Right lobe of liver (tissue), 6 donors: Measurements from ENCODE around the gene NECTIN4. TPM values are rescaled to one million over a fixed set of nuclear protein-coding genes. Genes with fewer than 3 reads are reported as not detected.

Experiments used
- ATAC-seq, 4 donors: fragments of 200-7000 bp; cut with Tn5 transposase; one replicate each; pipeline ENCODE4 v1.9.1; 2020; ENCODE audit warnings: mild to moderate bottlenecking in 4 of 4, moderate library complexity in 4 of 4
- DNase-seq, 3 donors: peaks; one replicate each; pipeline ENCODE4 v3.0.0-alpha.2; 2020
- H3K27ac ChIP-seq, 3 donors: fragments of 200-600 bp; one replicate each; pipeline ENCODE4 v1.8.0; 2022
- H3K27me3 ChIP-seq, 2 donors: fragments of 200-600 bp; one replicate each; pipeline ENCODE4 v1.8.0; 2022
- H3K36me3 ChIP-seq, 4 donors: fragments of 200-600 bp; sonication (generic) in 1 of 4; one replicate each; pipeline versions ENCODE4 v1.5.1 to v1.8.0; 2017 to 2022; ENCODE audit warnings: control low read depth in 1 of 4
- H3K4me1 ChIP-seq, 4 donors: fragments of 200-600 bp; sonication (generic) in 1 of 4; one replicate each; pipeline versions ENCODE4 v1.5.1 to v1.8.0; 2017 to 2022; ENCODE audit warnings: control low read depth in 1 of 4
- H3K4me3 ChIP-seq, 3 donors: fragments of 200-600 bp; one replicate each; pipeline ENCODE4 v1.8.0; 2022
- H3K9me3 ChIP-seq, 4 donors: fragments of 200-600 bp; sonication (generic) in 1 of 4; one replicate each; pipeline versions ENCODE4 v1.5.1 to v1.8.0; 2017 to 2022; ENCODE audit warnings: control low read depth in 1 of 4
- POLR2A ChIP-seq: fragments of 450-650 bp; IDR thresholded peaks from one replicate; pipeline ENCODE4 v1.6.1; 2017; ENCODE audit warnings: antibody characterized with exemption, mild to moderate bottlenecking
- WGBS: methylation state at CpG from one replicate; pipeline ENCODE4 v1.1.6; 2018; ENCODE audit warnings: low coverage, low lambda C conversion rate; ENCODE audit not compliant: insufficient coverage; ENCODE audit errors: missing lambda C conversion rate; 5-methylcytosine and 5-hydroxymethylcytosine counted together
- intact Hi-C, 2 donors: fragments of 100-400 bp; cut with DNase I; formaldehyde crosslinking; loops; one replicate each; pipeline versions ENCODE4 v1.11.2 to v1.14.1; 2022
- total RNA-seq, 6 experiments: library from RNA; depleted of rRNA in 2 of 6; stranded (reverse); fragments of >200 nt in 2 of 6; fragmentation: NEBNext Ultra II Directional in 3 of 6; extraction: Animal tissue kit (Norgen Biotek cat#: 25700) in 3 of 6; gene quantifications; one replicate each; pipeline versions ENCODE4 v1.1.0 to v1.2.4, GENCODE V29; 2016 to 2023
- TF ChIP-seq, protein P1 (sequence below), 4 donors: fragments of 200-600 bp in 3 of 4; fragments of 450-650 bp in 1 of 4; IDR thresholded peaks; one replicate each; pipeline versions ENCODE4 v1.5.1 to v1.8.0; 2016 to 2022; ENCODE audit warnings: antibody characterized with exemption in 4 of 4, mild to moderate bottlenecking in 2 of 4
- donor health status: DM: no; HTN: yes; CAD: no.
- donor health status: DM: no; HTN: no; CAD: no.
- donor health status: DM: no; HTN: no; CAD: no.
- donor health status: DM: no; HTN: yes; CAD: no.
- donor health status: DM: no; HTN: yes; CAD: no.

NECTIN4 gene
- total RNA-seq, 6 experiments from 2014 or later: not detected

DNA sequence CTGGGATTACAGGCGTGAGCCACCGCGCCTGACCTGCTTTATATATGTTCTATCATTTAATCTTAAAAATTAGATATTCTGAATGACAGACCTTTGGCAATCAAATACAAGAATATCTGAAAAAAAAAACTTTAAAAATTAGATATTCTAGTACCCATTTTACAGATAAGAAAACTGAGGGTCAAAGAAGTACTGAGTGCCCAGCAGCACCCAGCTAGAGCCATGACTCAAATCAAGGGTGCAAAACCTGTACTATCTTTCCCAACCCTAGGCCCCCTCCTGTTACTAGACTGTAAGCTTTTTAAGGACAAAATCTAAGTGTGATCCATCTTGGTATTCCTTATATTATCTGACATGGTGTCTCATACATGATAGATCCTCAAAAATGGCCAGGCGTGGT lies 27.9 kb downstream of the NECTIN4 start:
- intact Hi-C loops: no loop called here
- Histone ChIP-seq H3K9me3 (no peaks in the 10 kb centered on the region), H3K4me3 (no peak overlapping the region), H3K4me1 (no peaks in the 10 kb centered on the region), H3K27ac (no peak overlapping the region), H3K36me3 (no peaks in the 10 kb centered on the region), H3K27me3 (no peaks in the 10 kb centered on the region)
- ATAC-seq (no peak), DNase-seq (no peak)
- TF ChIP-seq POLR2A: no peak
- TF ChIP-seq, protein P1, sequence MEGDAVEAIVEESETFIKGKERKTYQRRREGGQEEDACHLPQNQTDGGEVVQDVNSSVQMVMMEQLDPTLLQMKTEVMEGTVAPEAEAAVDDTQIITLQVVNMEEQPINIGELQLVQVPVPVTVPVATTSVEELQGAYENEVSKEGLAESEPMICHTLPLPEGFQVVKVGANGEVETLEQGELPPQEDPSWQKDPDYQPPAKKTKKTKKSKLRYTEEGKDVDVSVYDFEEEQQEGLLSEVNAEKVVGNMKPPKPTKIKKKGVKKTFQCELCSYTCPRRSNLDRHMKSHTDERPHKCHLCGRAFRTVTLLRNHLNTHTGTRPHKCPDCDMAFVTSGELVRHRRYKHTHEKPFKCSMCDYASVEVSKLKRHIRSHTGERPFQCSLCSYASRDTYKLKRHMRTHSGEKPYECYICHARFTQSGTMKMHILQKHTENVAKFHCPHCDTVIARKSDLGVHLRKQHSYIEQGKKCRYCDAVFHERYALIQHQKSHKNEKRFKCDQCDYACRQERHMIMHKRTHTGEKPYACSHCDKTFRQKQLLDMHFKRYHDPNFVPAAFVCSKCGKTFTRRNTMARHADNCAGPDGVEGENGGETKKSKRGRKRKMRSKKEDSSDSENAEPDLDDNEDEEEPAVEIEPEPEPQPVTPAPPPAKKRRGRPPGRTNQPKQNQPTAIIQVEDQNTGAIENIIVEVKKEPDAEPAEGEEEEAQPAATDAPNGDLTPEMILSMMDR (IDR thresholded peaks at IDR 0.05): no peak
- 88% methylated on average over 4 of the region's 4 CpGs for WGBS

DNA sequence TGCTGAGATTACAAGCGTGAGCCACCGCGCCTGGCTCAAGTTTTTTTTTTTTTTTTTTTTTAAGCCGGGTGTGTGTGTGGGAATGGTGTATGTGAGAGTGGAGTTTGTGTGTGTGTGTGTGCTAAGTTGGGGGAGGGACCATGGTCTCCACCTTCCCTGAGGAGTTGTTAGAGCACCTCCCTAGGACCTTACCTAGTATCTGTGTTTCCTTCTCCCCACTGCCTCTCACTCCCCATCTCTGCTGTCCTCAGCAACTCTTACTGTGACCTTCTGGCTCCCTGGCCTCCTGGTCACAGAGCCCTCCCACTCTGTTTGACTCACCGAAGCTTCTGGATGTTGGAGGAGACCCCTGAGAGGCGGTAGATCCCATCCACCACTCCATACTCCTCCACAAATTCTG lies 30.1 kb downstream of the NECTIN4 start:
- Histone ChIP-seq H3K36me3 (no peaks in the 10 kb centered on the region), H3K4me3 (no peak overlapping the region), H3K9me3 (no peaks in the 10 kb centered on the region), H3K27ac (no peak overlapping the region), H3K27me3 (no peaks in the 10 kb centered on the region), H3K4me1 (no peaks in the 10 kb centered on the region)
- ATAC-seq (no peak), DNase-seq (no peak)
- intact Hi-C loops: no loop called here
- WGBS: 77% methylated on average over 6 of the region's 6 CpGs
- no peak for TF ChIP-seq POLR2A
- TF ChIP-seq, protein P1 (IDR thresholded peaks at IDR 0.05): no peak

DNA sequence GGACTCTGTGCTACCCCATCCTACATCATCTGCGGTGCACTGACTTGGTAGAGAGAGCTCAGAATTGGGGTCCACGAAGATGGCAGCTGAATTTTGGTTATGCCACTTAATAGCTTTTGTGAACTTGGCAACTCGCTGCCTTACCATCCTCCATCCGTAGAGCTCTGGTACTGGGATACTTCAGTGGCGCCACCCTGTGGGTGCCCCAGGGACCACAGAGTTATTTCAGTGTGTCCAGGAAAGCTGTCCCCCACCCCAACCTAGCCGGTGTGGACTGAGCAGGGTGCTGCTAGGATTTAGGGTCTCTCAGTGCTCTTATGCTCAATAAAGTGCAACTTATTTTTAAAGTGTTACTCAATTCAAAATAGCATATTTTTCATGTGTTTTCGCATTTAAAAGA lies 34.6 kb downstream of the NECTIN4 start:
- TF ChIP-seq, protein P1 (IDR thresholded peaks at IDR 0.05): peak in 1 of 4 donors; percentile 17
- no peak for TF ChIP-seq POLR2A
- WGBS: 65% methylated on average over 2 of the region's 7 CpGs
- H3K36me3 ChIP-seq: no peaks in the 10 kb centered on the region
- H3K4me3 ChIP-seq: no peak overlapping the region
- DNase-seq (no peak), ATAC-seq (no peak)
- no peaks in the 10 kb centered on the region for H3K4me1 ChIP-seq
- H3K9me3 ChIP-seq: no peaks in the 10 kb centered on the region
- H3K27me3 ChIP-seq: no peaks in the 10 kb centered on the region
- intact Hi-C loops: no loop called here
- no peak overlapping the region for H3K27ac ChIP-seq

DNA sequence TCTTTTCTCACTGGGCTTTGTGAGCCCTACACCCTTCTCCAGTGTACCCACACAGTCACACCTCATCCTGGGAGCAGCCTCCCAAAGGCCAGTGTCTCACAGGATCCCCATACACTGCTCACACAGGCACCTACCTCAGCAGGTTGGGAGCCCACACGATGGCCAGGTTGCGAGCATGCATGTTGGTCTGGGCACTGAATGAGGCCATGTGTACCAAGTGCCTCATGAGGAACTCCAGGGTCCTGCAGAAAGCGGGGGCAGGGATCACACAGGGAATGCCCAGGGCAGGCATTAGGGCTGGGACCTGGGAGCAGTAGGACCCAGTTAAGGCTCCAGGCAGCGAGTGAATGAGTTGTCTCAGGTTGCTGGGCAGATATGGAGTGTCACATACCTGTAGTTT lies 35.1 kb downstream of the NECTIN4 start:
- Histone ChIP-seq H3K27ac (no peak overlapping the region), H3K9me3 (no peaks in the 10 kb centered on the region), H3K27me3 (no peaks in the 10 kb centered on the region), H3K4me1 (no peaks in the 10 kb centered on the region), H3K4me3 (no peak overlapping the region), H3K36me3 (no peaks in the 10 kb centered on the region)
- DNase-seq: no peak
- 88% methylated on average over 2 of the region's 4 CpGs for WGBS
- no peak for ATAC-seq
- intact Hi-C loops: no loop called here
- TF ChIP-seq, protein P1 (IDR thresholded peaks at IDR 0.05): no peak
- TF ChIP-seq POLR2A: no peak

DNA sequence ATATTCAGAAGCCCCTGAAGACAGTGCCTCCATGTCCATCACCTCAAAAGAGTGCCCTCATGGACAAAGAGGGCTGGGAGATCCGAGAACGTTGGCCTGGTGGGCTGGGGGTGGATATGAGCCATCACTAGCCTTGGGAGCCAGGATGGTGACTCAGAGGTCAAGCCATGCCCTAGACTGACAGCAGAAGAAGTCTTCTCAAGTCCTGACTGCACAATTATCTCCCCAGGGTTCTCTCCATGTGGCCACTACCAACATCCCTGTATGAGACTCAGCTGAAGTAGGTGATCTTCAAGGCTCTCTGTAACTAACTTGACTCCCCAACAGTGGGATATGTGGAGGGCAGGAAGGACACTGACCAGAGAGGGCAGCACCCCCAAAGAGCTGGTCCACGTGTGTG lies 36.5 kb downstream of the NECTIN4 start:
- TF ChIP-seq, protein P1 (IDR thresholded peaks at IDR 0.05): no peak
- no peak for TF ChIP-seq POLR2A
- H3K9me3 ChIP-seq: no peaks in the 10 kb centered on the region
- intact Hi-C loops: no loop called here
- no peaks in the 10 kb centered on the region for H3K27me3 ChIP-seq
- no CpG with 5 or more reads among the region's 3 CpGs for WGBS
- H3K4me3 ChIP-seq: no peak overlapping the region
- H3K27ac ChIP-seq: no peak overlapping the region
- ATAC-seq (no peak), DNase-seq (no peak)
- no peaks in the 10 kb centered on the region for H3K36me3 ChIP-seq
- no peaks in the 10 kb centered on the region for H3K4me1 ChIP-seq
